ENCODE measurements around the gene BNC2.

BNC2 gene

DNA sequence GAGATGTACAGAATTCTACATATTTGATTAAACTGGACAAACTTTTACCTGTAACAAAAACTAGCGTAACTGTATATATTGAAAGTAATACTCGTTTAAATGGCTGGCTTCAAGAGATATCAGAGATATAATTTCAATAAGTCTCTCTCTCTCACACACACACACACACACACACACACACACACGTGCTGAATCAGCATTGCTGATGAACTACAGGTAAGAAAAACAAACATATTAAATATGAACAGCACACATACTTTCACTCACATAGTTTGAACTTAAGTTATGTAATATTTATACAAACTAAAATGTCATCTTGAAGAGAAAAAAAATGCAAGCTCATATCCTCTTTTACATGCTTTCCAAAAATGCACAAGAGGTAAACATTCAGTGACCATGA lies 145.4 kb downstream of the BNC2 start:
- H3K4me2 ChIP-seq (ENCODE audit: low read length): peak overlapping the region; percentile 85
- no peak overlapping the region for H3K9ac ChIP-seq (ENCODE audit: low read depth, low read length)
- H3K9me3 ChIP-seq (replicated peaks; ENCODE audit: low read length): no peaks in the 10 kb centered on the region
- H3K36me3 ChIP-seq (ENCODE audit: insufficient read depth, low read length): no peaks in the 10 kb centered on the region
- H3K4me3 ChIP-seq (ENCODE audit: low read length): no peak overlapping the region
- no peaks in the 10 kb centered on the region for H3K27me3 ChIP-seq (ENCODE audit: control insufficient read depth, insufficient read depth, low read length)
- peaks cover 61% of the 10 kb centered on the region for H3K4me1 ChIP-seq (ENCODE audit: control insufficient read depth, insufficient read depth, low read length)

DNA sequence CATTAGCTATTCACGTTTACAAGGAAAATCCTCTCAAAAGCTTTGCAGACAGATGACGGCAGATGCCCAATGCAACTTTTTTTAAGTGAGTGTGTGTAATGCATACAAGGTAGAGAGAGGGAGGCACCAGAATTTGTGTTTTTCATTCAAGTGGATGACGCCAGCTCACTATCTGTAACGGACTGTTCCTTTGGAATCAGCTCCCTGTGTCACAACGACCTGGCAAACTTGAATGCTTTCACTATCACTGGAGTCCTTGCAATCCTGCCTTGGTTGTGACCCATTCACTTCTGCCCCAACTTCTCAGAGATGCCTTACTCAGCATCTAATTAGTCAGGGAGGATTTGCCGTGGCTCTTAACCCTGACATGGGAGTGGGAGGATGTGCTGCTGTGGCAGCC lies 148.5 kb downstream of the BNC2 start:
- peak overlapping the region; percentile 72 for H3K4me2 ChIP-seq (ENCODE audit: low read length)
- peak overlapping the region; percentile 52 for H3K4me3 ChIP-seq (ENCODE audit: low read length)

DNA sequence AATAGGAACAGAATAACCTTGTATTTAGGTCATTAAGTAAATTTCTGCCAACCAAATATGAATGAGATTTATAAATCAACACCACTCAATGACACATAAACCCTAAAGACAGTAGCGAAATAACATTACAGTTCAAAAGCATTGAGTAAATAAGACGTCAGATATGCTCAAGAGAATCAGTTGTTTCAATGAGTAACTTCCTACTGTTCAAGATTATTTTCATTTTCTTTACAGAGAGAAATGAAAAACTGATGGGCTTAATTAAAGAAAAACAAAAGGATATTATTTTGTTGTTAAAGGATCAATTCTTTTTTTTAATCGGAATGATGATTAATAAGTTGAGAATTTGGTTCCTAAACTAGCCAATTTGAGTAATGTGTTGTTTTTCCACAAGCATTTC lies 150.1 kb downstream of the BNC2 start:
- Histone ChIP-seq H3K4me3 (ENCODE audit: low read length) (peak overlapping the region; percentile 2), H3K36me3 (ENCODE audit: insufficient read depth, low read length) (peaks cover 3% of the 10 kb centered on the region), H3K4me2 (ENCODE audit: low read length) (peak overlapping the region; percentile 72), H3K4me1 (ENCODE audit: control insufficient read depth, insufficient read depth, low read length) (peaks cover 58% of the 10 kb centered on the region), H3K27me3 (ENCODE audit: control insufficient read depth, insufficient read depth, low read length) (no peaks in the 10 kb centered on the region), H3K9me3 (replicated peaks; ENCODE audit: low read length) (no peaks in the 10 kb centered on the region), H3K9ac (ENCODE audit: low read depth, low read length) (peak overlapping the region; percentile 74)

More for the DNA sequence above, 148.5 kb downstream of the BNC2 start:
- Histone ChIP-seq H3K9ac (ENCODE audit: low read depth, low read length) (peak overlapping the region; percentile 74), H3K9me3 (replicated peaks; ENCODE audit: low read length) (no peaks in the 10 kb centered on the region), H3K27me3 (ENCODE audit: control insufficient read depth, insufficient read depth, low read length) (no peaks in the 10 kb centered on the region), H3K4me1 (ENCODE audit: control insufficient read depth, insufficient read depth, low read length) (peaks cover 68% of the 10 kb centered on the region), H3K36me3 (ENCODE audit: insufficient read depth, low read length) (no peaks in the 10 kb centered on the region)

DNA sequence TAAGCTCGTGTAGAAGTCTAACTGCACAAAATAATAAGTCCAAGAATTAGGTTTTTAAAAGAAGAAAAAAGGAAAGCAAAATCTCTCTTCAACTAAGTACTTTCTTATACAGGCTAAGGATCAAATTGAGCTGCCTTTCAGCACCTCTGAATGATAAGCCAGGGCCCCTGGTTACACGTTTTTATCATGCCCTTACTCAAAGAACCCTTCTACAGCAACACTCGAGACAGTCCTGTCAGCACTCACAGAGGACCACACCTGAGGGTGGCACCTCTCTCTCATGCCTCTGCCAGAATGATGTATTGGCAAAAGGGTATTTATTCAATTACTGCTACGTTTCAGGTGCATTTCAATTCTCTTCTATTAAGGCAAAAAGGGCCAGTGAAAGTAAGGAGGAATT lies 150.5 kb downstream of the BNC2 start:
- Histone ChIP-seq H3K4me1 (ENCODE audit: control insufficient read depth, insufficient read depth, low read length) (peaks cover 54% of the 10 kb centered on the region), H3K27me3 (ENCODE audit: control insufficient read depth, insufficient read depth, low read length) (no peaks in the 10 kb centered on the region), H3K9me3 (replicated peaks; ENCODE audit: low read length) (no peaks in the 10 kb centered on the region), H3K4me3 (ENCODE audit: low read length) (peak overlapping the region; percentile 2), H3K36me3 (ENCODE audit: insufficient read depth, low read length) (peaks cover 3% of the 10 kb centered on the region), H3K4me2 (ENCODE audit: low read length) (peak overlapping the region; percentile 72), H3K9ac (ENCODE audit: low read depth, low read length) (peak overlapping the region; percentile 31)

DNA sequence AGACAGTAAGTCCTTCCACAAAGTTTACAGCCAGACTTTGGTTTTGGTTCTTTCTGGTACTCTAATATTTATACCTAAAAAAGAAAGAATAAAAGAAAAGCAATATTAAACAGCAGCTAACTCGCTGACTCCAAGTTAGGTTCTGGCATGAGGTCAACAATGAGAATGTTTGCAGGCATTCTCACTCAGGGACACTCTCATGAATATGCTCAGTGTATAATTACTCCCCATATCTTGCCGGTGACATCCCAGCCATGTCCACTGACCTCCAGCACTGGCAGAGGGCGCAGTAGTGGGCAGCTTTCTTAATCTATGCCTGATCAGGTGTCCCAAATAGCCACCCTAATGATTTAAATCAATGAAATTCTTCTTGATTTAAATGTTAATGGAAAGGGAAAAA lies 151.5 kb downstream of the BNC2 start:
- no peak overlapping the region for H3K9ac ChIP-seq (ENCODE audit: low read depth, low read length)
- no peaks in the 10 kb centered on the region for H3K27me3 ChIP-seq (ENCODE audit: control insufficient read depth, insufficient read depth, low read length)
- no peaks in the 10 kb centered on the region for H3K9me3 ChIP-seq (replicated peaks; ENCODE audit: low read length)
- no peak overlapping the region for H3K4me2 ChIP-seq (ENCODE audit: low read length)
- peaks cover 47% of the 10 kb centered on the region for H3K4me1 ChIP-seq (ENCODE audit: control insufficient read depth, insufficient read depth, low read length)
- H3K4me3 ChIP-seq (ENCODE audit: low read length): no peak overlapping the region
- peaks cover 3% of the 10 kb centered on the region for H3K36me3 ChIP-seq (ENCODE audit: insufficient read depth, low read length)

DNA sequence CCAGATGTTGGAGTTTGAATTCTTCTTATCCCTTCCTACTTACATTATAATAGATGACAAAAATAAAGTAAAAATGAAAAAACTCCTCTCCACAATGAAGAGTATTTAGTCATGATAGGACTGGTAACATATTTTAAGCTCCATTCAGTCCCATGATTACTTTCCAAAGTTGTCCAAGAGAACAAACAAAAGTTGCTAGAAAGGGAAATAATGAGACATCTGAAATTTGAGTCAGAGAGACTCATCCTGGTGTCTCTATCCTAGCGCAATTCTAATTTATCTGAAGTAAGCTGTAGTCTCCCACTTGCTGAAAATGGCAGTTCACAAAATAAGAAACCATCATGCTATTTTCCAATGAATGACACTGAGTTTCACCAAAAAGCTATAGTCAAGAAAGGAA lies 152.2 kb downstream of the BNC2 start:
- no peaks in the 10 kb centered on the region for H3K27me3 ChIP-seq (ENCODE audit: control insufficient read depth, insufficient read depth, low read length)
- H3K36me3 ChIP-seq (ENCODE audit: insufficient read depth, low read length): peaks cover 3% of the 10 kb centered on the region
- peak overlapping the region; percentile 25 for H3K9ac ChIP-seq (ENCODE audit: low read depth, low read length)
- peaks cover 47% of the 10 kb centered on the region for H3K4me1 ChIP-seq (ENCODE audit: control insufficient read depth, insufficient read depth, low read length)
- H3K9me3 ChIP-seq (replicated peaks; ENCODE audit: low read length): no peaks in the 10 kb centered on the region
- no peak overlapping the region for H3K4me3 ChIP-seq (ENCODE audit: low read length)
- peak overlapping the region; percentile 10 for H3K4me2 ChIP-seq (ENCODE audit: low read length)

DNA sequence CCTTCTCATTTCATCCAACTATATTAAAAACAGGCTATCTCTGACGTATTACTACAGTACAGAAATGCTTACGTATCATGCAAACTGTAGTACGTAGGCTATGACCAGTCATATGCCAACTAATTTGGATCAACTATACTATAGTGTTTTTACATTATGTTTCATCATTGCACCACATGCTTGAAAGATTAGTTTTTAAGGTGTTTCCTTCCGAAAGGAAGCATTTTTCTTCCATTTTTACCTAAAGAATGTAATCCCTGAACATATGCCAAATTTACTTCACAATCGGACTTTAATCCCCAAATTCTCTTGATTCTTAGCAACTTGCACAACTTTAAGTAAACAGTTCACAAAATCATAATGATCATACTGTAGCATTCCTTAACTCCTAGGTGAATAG lies 153.9 kb downstream of the BNC2 start:
- Histone ChIP-seq H3K27me3 (ENCODE audit: control insufficient read depth, insufficient read depth, low read length) (no peaks in the 10 kb centered on the region), H3K36me3 (ENCODE audit: insufficient read depth, low read length) (peaks cover 3% of the 10 kb centered on the region), H3K4me3 (ENCODE audit: low read length) (no peak overlapping the region), H3K9me3 (replicated peaks; ENCODE audit: low read length) (no peaks in the 10 kb centered on the region), H3K9ac (ENCODE audit: low read depth, low read length) (no peak overlapping the region), H3K4me2 (ENCODE audit: low read length) (no peak overlapping the region), H3K4me1 (ENCODE audit: control insufficient read depth, insufficient read depth, low read length) (peaks cover 38% of the 10 kb centered on the region)

DNA sequence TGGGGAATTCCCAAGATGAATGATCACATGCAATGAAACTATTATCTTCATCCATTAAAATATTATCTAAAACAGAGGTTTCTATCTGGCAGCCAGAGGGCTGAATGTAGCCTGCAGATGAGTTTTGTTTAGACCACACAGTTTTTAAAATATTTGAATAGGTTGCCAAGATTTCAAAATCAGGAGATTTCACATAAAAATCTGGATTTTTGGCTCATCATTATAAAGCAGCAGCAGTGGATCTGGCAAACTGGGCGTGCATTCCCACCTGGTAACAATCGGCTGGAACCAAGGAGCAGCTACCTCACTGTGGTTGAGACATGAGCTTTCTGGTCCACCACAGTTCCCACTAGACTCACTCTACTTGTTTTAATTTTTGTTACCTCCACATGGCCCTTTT lies 155.1 kb downstream of the BNC2 start:
- Histone ChIP-seq H3K36me3 (ENCODE audit: insufficient read depth, low read length) (peaks cover 3% of the 10 kb centered on the region), H3K9me3 (replicated peaks; ENCODE audit: low read length) (no peaks in the 10 kb centered on the region), H3K9ac (ENCODE audit: low read depth, low read length) (no peak overlapping the region), H3K27me3 (ENCODE audit: control insufficient read depth, insufficient read depth, low read length) (no peaks in the 10 kb centered on the region), H3K4me2 (ENCODE audit: low read length) (no peak overlapping the region), H3K4me3 (ENCODE audit: low read length) (no peak overlapping the region), H3K4me1 (ENCODE audit: control insufficient read depth, insufficient read depth, low read length) (peaks cover 32% of the 10 kb centered on the region)

DNA sequence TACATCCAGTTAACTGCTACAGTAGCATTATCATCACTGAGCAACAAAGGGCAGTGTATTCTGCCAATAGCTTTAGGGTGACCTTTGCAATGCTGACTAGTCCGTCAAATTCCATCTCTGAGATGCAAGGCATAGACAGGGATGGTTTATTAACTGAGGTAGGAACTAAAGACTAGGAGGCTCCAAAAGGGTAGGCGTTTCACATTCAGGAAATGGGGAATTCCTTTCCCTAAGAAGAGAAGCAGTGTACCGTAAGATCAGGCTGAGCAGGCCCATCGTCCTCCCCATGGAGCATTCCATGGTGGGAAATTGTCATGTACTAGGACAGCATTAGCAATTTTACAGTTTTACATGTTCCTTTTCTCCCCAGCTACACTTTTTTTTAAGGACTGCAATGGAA lies 157.7 kb downstream of the BNC2 start:
- no peak overlapping the region for H3K9ac ChIP-seq (ENCODE audit: low read depth, low read length)
- H3K4me2 ChIP-seq (ENCODE audit: low read length): no peak overlapping the region
- no peaks in the 10 kb centered on the region for H3K27me3 ChIP-seq (ENCODE audit: control insufficient read depth, insufficient read depth, low read length)
- H3K36me3 ChIP-seq (ENCODE audit: insufficient read depth, low read length): peaks cover 3% of the 10 kb centered on the region
- H3K9me3 ChIP-seq (replicated peaks; ENCODE audit: low read length): no peaks in the 10 kb centered on the region
- no peak overlapping the region for H3K4me3 ChIP-seq (ENCODE audit: low read length)
- H3K4me1 ChIP-seq (ENCODE audit: control insufficient read depth, insufficient read depth, low read length): peaks cover 21% of the 10 kb centered on the region

DNA sequence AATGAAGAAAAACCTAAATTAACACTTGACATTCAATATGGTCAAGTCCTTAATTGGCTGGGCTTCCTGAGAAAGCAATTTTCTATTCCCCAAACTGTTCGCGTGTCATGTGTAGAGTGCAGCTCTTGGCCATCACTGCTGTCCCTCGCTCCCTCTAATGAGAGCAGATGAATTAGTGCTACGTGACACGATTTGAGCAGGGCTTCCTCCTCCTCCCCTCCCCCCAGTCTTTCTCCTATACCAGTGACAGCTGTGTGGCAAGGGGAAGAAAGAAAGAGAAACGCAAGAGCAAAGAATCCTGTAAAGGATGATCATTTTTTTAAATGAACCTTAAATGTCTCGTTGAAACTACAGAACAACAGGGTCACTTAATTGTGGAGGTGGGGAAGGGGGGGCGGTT lies 159.6 kb downstream of the BNC2 start:
- Histone ChIP-seq H3K9me3 (replicated peaks; ENCODE audit: low read length) (no peaks in the 10 kb centered on the region), H3K9ac (ENCODE audit: low read depth, low read length) (no peak overlapping the region), H3K36me3 (ENCODE audit: insufficient read depth, low read length) (no peaks in the 10 kb centered on the region), H3K4me1 (ENCODE audit: control insufficient read depth, insufficient read depth, low read length) (peaks cover 29% of the 10 kb centered on the region), H3K27me3 (ENCODE audit: control insufficient read depth, insufficient read depth, low read length) (no peaks in the 10 kb centered on the region), H3K4me3 (ENCODE audit: low read length) (no peak overlapping the region), H3K4me2 (ENCODE audit: low read length) (no peak overlapping the region)

DNA sequence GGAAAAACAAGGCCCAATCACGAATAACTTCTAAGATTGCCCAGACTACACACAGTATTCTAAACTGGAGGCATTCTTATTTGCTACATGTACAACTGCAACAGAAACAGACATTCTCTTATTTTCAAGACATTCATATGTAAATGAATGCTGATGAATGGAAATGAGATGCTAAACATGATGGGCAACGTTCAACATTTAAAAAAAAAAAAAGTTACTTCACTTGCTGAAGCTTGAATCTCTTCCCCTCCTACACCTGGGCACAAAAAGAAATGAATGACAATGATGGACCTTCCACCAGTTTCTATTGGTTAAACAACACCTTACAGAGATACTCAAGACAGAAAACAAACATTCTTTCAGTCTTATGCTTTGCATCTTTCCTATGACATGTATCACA lies 160.5 kb downstream of the BNC2 start:
- Histone ChIP-seq H3K36me3 (ENCODE audit: insufficient read depth, low read length) (no peaks in the 10 kb centered on the region), H3K27me3 (ENCODE audit: control insufficient read depth, insufficient read depth, low read length) (no peaks in the 10 kb centered on the region), H3K4me3 (ENCODE audit: low read length) (no peak overlapping the region), H3K9me3 (replicated peaks; ENCODE audit: low read length) (no peaks in the 10 kb centered on the region), H3K4me2 (ENCODE audit: low read length) (no peak overlapping the region), H3K9ac (ENCODE audit: low read depth, low read length) (no peak overlapping the region), H3K4me1 (ENCODE audit: control insufficient read depth, insufficient read depth, low read length) (peaks cover 37% of the 10 kb centered on the region)

DNA sequence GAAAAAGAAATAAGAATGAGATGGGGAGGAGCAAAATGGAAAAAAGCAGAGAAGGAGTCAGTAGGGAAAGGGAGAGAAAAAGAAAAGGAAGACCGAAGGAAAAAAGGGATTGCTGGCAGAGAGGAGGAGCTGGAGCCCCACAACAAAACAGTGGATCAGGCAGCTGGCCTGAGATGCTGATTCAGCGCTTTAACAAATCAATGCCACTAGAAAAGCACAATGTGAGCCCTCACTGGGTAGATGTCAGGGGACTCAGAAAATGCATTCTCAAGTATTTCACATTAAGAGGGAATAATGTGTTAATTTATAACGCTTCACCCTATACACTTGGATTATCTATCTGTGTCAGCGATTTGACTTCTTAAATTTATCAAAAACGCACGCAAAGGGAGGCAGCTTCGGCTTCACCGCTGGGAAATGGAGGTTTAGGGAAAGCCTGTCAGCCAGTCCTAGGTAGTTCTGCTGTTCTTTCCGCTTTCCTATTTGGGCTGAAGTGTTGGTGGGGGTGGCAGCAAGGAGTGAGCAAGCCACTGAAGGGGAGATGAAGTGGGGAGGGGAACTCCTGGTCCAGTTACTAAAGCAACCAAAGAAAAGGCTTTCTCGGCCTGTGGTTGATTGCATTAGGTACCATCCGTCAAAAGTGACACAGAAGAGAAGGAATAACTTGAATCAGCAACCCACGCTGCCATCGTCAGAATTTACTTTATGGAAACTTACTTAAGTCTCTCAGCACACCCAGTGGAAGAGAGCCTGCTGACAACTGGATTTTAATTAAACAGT lies 161.6 kb downstream of the BNC2 start:
- H3K4me2 ChIP-seq (ENCODE audit: low read length): peak overlapping the region; percentile 40
- no peaks in the 10 kb centered on the region for H3K27me3 ChIP-seq (ENCODE audit: control insufficient read depth, insufficient read depth, low read length)
- H3K4me3 ChIP-seq (ENCODE audit: low read length): no peak overlapping the region
- H3K4me1 ChIP-seq (ENCODE audit: control insufficient read depth, insufficient read depth, low read length): peaks cover 45% of the 10 kb centered on the region
- no peak overlapping the region for H3K9ac ChIP-seq (ENCODE audit: low read depth, low read length)
- H3K9me3 ChIP-seq (replicated peaks; ENCODE audit: low read length): no peaks in the 10 kb centered on the region
- no peaks in the 10 kb centered on the region for H3K36me3 ChIP-seq (ENCODE audit: insufficient read depth, low read length)
